Osteocyte (in vitro differentiated cells): Measurements from ENCODE around the gene RUNX2. TPM values are rescaled to one million over a fixed set of nuclear protein-coding genes. Genes with fewer than 3 reads are reported as not detected.

Source experiments
- DNase-seq: peaks from one replicate; pipeline ENCODE4 v3.0.0; 2021; ENCODE audit warnings: mixed read lengths; ENCODE audit not compliant: unreplicated experiment; ENCODE audit errors: extremely low spot score
- H3K27ac Mint-ChIP-seq: one replicate; pipeline ENCODE4 v1.8.0; 2021; ENCODE audit warnings: mild to moderate bottlenecking, mixed read lengths; ENCODE audit not compliant: unreplicated experiment
- H3K27me3 Mint-ChIP-seq: one replicate; pipeline ENCODE4 v1.8.0; 2021; ENCODE audit warnings: mixed read lengths; ENCODE audit not compliant: unreplicated experiment
- H3K36me3 Mint-ChIP-seq: one replicate; pipeline ENCODE4 v1.8.0; 2021; ENCODE audit warnings: mixed read lengths; ENCODE audit not compliant: unreplicated experiment
- H3K4me1 Mint-ChIP-seq: one replicate; pipeline ENCODE4 v1.8.0; 2021; ENCODE audit warnings: mixed read lengths; ENCODE audit not compliant: unreplicated experiment
- H3K4me3 Mint-ChIP-seq: one replicate; pipeline ENCODE4 v1.8.0; 2021; ENCODE audit warnings: mild to moderate bottlenecking, moderate library complexity, mixed read lengths; ENCODE audit not compliant: unreplicated experiment
- H3K9me3 Mint-ChIP-seq: one replicate; pipeline ENCODE4 v1.8.0; 2021; ENCODE audit warnings: mixed read lengths; ENCODE audit not compliant: unreplicated experiment
- CTCF ChIP-seq: fragments of 200-600 bp; sonication (generic); IDR thresholded peaks from 2 replicates; pipeline ENCODE4 v1.5.0; 2021; ENCODE audit warnings: antibody characterized with exemption, mild to moderate bottlenecking, moderate library complexity
- total RNA-seq: library from RNA; stranded (reverse); gene quantifications from 2 replicates; pipeline ENCODE4 v1.2.1, GENCODE V29; 2021

Gene RUNX2
- total RNA-seq, 1 donor from 2014 or later, result 28.1 TPM

DNA sequence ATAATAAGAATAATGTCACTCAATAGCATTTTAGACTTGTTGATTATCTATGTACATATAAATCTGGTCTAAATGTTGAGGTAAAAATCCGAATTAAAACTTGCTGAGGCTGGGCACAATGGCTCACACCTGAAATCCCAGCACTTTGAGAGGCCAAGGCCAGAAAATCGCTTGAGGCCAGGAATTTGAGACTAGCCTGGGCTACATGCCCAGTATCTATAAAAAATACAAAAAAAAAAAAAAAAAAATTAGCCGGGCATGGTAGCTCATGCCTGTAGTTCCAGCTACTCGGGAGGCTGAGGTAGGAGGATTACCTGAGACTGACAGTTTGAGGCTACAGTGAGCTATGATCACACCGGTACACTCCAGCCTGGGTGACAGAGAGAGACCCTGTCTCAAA lies 83.8 kb downstream of the RUNX2 start:
- DNase-seq, result no peak
- Mint-ChIP-seq H3K9me3 (no peaks in the 10 kb centered on the region), H3K27me3 (no peaks in the 10 kb centered on the region), H3K36me3 (no peaks in the 10 kb centered on the region), H3K4me1 (peaks cover 24% of the 10 kb centered on the region), H3K4me3 (no peak overlapping the region), H3K27ac (no peak overlapping the region)
- no peak for TF ChIP-seq CTCF

- Mint-ChIP-seq H3K27me3 (no peaks in the 10 kb centered on the region), H3K27ac (peak overlapping the region; percentile 8), H3K9me3 (no peaks in the 10 kb centered on the region), H3K4me3 (no peak overlapping the region), H3K4me1 (peaks cover 43% of the 10 kb centered on the region), H3K36me3 (no peaks in the 10 kb centered on the region)
- TF ChIP-seq CTCF, result no peak
- DNase-seq, result no peak
Observed at GRCh38 chr6:45415315-45415714, 87.2 kb downstream of the RUNX2 start.

DNA sequence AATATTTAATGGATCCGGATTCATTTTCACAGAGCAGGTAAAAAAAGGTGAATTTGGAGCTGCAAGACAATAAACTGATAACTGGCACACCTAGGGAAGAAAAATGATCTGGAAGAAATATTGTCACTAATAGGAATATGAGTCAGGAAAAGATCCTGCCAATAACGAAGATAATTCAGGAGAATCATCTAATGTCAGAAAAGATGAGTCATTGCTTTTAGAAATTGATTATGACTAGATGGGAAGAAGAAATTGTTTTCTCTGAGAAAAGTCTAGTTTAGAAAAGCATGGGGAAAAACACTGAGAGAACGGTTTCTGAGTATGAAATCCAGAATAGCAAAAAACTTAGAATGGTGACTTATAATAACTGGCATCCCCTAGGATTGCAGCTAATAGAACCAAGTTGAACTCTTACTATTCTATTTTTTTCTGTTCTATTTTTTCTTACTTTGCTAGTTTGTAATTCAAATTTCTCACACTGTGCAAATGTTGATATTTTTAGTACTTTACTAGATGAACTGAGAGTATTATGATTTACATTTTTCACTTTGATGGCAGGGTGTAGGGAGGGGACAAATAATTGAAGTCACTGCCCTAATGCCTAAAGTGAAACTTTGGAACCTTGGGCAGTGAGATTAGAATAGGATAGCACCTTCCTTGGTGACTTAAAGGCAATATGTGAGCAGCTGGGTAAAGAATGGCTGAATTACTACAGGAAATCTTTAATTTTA lies 87.8 kb downstream of the RUNX2 start:
- H3K4me1 Mint-ChIP-seq, result peaks cover 49% of the 10 kb centered on the region
- no peaks in the 10 kb centered on the region for H3K9me3 Mint-ChIP-seq
- DNase-seq, result no peak
- TF ChIP-seq CTCF, result no peak
- H3K4me3 Mint-ChIP-seq, result no peak overlapping the region
- H3K36me3 Mint-ChIP-seq, result no peaks in the 10 kb centered on the region
- no peaks in the 10 kb centered on the region for H3K27me3 Mint-ChIP-seq
- peak overlapping the region; percentile 8 for H3K27ac Mint-ChIP-seq

DNA sequence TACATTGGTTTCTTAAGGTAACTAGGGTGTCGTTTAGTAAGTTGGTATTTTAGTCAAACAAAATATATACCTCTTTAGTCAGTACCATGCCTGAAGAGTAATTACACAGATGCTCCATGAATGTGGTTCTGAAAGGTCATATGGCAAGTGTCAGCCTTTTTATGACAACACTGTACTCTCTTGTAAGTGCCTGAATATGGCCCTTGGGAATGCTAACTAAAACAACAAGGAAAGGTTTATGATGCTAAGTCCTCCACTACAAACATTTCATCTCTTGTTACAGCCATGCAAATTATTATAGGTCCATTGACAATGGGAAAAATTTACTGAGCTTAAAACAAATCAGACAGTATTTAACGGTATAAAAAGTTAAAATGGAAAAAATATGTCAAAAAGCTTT lies 88.6 kb downstream of the RUNX2 start:
- Mint-ChIP-seq H3K36me3 (no peaks in the 10 kb centered on the region), H3K27me3 (no peaks in the 10 kb centered on the region), H3K4me3 (no peak overlapping the region), H3K9me3 (no peaks in the 10 kb centered on the region), H3K27ac (no peak overlapping the region), H3K4me1 (peaks cover 47% of the 10 kb centered on the region)
- no peak for DNase-seq
- TF ChIP-seq CTCF, result no peak

- no peak for TF ChIP-seq CTCF
- H3K27me3 Mint-ChIP-seq, result no peaks in the 10 kb centered on the region
- H3K36me3 Mint-ChIP-seq, result no peaks in the 10 kb centered on the region
- H3K4me3 Mint-ChIP-seq, result no peak overlapping the region
- no peak for DNase-seq
- H3K9me3 Mint-ChIP-seq, result no peaks in the 10 kb centered on the region
- H3K4me1 Mint-ChIP-seq, result peaks cover 47% of the 10 kb centered on the region
- no peak overlapping the region for H3K27ac Mint-ChIP-seq
Observed at GRCh38 chr6:45417436-45417835, 89.3 kb downstream of the RUNX2 start.
